ENCODE results near the gene GSE1. TPM values are rescaled to one million over a fixed set of nuclear protein-coding genes. Genes with fewer than 3 reads are reported as not detected.
A peak's percentile ranks its signal among the peaks of the same experiment; 100 is the strongest.

GSE1 gene
- total and polyA plus RNA-seq, 2 of the 13 experiments (the other 11 are each of a cell fraction or from before 2014, with no cell fraction given): 16.1 to 31.2 TPM

DNA sequence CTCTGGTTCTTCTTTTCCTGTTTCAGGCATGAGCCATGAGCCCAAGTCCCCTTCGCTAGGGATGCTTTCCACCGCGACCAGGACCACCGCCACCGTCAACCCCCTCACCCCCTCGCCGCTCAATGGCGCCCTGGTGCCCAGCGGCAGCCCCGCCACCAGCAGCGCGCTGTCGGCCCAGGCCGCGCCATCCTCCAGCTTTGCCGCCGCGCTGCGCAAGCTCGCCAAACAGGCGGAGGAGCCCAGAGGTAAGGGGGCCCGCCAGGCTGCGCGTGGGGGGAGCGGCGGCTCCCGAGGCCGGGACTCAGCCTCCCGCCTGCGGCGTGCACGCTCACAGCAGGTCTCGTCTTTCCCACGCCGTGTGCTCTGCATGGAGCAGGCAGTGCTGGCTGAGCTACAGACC is 20.8 kb downstream of the GSE1 start (continued):
- TF ChIP-seq SPEN (CRISPR knock-in tag; IDR thresholded peaks at IDR 0.05; ENCODE audit: low read depth) (no peak), SP2 (CRISPR knock-in tag; IDR thresholded peaks at IDR 0.05) (no peak), HNRNPLL (IDR thresholded peaks at IDR 0.05; ENCODE audit: low read depth, low read length, poor library complexity, severe bottlenecking) (no peak), STAT5B (CRISPR knock-in tag; IDR thresholded peaks at IDR 0.05) (no peak), IRF2 (CRISPR knock-in tag; IDR thresholded peaks at IDR 0.05) (no peak), ZNF160 (CRISPR knock-in tag; IDR thresholded peaks at IDR 0.05) (no peak), GABPA (IDR thresholded peaks at IDR 0.05; ENCODE audit: low read depth, low read length) (0 out of 2 replicates have a peak, but pooled peaks have one; percentile 4), GABPA (CRISPR knock-in tag; IDR thresholded peaks at IDR 0.05; ENCODE audit: low read depth) (no peak), ZBTB42 (CRISPR knock-in tag; IDR thresholded peaks at IDR 0.05) (no peak)
- TF ChIP-seq, protein P1, sequence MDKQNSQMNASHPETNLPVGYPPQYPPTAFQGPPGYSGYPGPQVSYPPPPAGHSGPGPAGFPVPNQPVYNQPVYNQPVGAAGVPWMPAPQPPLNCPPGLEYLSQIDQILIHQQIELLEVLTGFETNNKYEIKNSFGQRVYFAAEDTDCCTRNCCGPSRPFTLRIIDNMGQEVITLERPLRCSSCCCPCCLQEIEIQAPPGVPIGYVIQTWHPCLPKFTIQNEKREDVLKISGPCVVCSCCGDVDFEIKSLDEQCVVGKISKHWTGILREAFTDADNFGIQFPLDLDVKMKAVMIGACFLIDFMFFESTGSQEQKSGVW (CRISPR knock-in tag; IDR thresholded peaks at IDR 0.05; ENCODE audit: borderline replicate concordance): no peak

DNA sequence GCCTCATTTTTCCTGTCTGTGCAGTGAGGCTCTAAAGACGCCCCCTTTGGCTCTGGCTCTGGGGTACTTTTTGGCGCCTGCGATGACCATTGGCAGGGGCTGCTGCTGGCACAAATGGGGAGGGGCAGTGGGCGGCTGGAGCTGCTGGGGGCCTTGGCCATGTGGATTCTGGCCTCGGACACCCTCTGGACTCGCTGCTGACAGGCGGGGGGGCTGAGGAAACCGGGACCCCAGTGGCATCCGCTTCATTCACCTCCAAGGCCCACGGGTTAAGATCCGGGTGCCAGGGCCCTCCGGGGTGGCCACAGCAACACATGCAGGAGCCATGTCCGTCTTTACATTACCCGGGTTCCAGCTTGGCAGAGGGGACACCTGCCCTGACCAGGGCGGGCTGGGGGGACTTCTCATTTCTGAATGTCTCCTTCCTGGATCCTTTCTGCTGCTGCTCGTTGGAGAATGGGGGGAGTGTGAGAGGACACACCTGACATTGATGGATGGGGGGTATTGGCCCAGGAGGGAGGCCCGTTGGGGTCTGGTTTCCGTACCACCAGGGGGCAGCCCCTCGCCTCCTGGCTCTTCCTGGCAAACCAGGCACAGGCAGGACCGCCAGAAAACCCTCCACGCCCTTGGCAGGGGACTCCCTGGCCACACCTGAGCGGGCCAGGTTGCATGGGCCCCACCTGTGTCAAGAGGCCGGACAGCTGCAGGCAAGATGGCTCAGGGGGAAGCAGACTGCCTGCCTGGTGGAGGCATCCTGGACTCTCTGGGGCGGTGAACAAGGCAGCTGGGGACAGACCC is 21.8 kb downstream of the GSE1 start:
- ChIA-PET POLR2A (no interaction called here), CTCF (ENCODE audit: low intra/inter-chr PET ratio, low total read pairs) (no interaction called here)
- 96% methylated on average over 8 of the region's 24 CpGs for WGBS (ENCODE audit: low lambda C conversion rate)
- H3K27me3 ChIP-seq (ENCODE audit: control insufficient read depth in 1 of 2, insufficient read depth in 2 of 2, low read length in 2 of 2): no peaks in the 10 kb centered on the region
- H3K4me2 ChIP-seq (ENCODE audit: low read depth, low read length): no peak overlapping the region
- H3K36me3 ChIP-seq (replicated peaks in 1 of 2; ENCODE audit: control insufficient read depth in 1 of 2, insufficient read depth in 2 of 2, low read length in 2 of 2): peaks cover 34 to 68% of the 10 kb centered on the region in 2 experiments
- H3K4me1 ChIP-seq (ENCODE audit: insufficient read depth, low read length): no peaks in the 10 kb centered on the region
- no TSS peak for BruUV-seq (replicated peaks)
- intact Hi-C loops (cut with micrococcal nuclease; ENCODE audit: unreplicated experiment) (no loop called here), in situ Hi-C loops (cut with HindIII; ENCODE audit: extremely low pct_ligation_motif_present, low pct_unique_long_range_greater_than_20kb) (no loop called here)
- no peak for ATAC-seq
- H4K20me1 ChIP-seq (ENCODE audit: insufficient read depth, low read length): peaks cover 94% of the 10 kb centered on the region; the same call in 1 of the 2 replicates
- H3K79me2 ChIP-seq (ENCODE audit: insufficient read depth, low read length): peaks cover 68% of the 10 kb centered on the region
- peaks cover 1% of the 10 kb centered on the region for H3K9me3 ChIP-seq (ENCODE audit: low read length)
- H2AFZ ChIP-seq (ENCODE audit: low read length): no peak overlapping the region
- H3K9ac ChIP-seq (ENCODE audit: insufficient read depth, low read depth, low read length): no peak overlapping the region
- DNase-seq (ENCODE audit: low spot score): no peak
- H3K4me3 ChIP-seq (replicated peaks in 1 of 3; ENCODE audit: insufficient read depth in 1 of 3, low read depth in 2 of 3, low read length in 3 of 3): no peak overlapping the region
- no peak overlapping the region for H3K27ac ChIP-seq (ENCODE audit: extremely low read length, insufficient read depth, low read length)
- no peak for FAIRE-seq
- TF ChIP-seq, protein P2, sequence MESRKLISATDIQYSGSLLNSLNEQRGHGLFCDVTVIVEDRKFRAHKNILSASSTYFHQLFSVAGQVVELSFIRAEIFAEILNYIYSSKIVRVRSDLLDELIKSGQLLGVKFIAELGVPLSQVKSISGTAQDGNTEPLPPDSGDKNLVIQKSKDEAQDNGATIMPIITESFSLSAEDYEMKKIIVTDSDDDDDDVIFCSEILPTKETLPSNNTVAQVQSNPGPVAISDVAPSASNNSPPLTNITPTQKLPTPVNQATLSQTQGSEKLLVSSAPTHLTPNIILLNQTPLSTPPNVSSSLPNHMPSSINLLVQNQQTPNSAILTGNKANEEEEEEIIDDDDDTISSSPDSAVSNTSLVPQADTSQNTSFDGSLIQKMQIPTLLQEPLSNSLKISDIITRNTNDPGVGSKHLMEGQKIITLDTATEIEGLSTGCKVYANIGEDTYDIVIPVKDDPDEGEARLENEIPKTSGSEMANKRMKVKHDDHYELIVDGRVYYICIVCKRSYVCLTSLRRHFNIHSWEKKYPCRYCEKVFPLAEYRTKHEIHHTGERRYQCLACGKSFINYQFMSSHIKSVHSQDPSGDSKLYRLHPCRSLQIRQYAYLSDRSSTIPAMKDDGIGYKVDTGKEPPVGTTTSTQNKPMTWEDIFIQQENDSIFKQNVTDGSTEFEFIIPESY (CRISPR knock-in tag; IDR thresholded peaks at IDR 0.05): peak; percentile 39; the same call in 1 of the 2 replicates
- TF ChIP-seq, protein P3, sequence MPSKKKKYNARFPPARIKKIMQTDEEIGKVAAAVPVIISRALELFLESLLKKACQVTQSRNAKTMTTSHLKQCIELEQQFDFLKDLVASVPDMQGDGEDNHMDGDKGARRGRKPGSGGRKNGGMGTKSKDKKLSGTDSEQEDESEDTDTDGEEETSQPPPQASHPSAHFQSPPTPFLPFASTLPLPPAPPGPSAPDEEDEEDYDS (CRISPR knock-in tag; IDR thresholded peaks at IDR 0.05): no peak
- TF ChIP-seq, protein P4, sequence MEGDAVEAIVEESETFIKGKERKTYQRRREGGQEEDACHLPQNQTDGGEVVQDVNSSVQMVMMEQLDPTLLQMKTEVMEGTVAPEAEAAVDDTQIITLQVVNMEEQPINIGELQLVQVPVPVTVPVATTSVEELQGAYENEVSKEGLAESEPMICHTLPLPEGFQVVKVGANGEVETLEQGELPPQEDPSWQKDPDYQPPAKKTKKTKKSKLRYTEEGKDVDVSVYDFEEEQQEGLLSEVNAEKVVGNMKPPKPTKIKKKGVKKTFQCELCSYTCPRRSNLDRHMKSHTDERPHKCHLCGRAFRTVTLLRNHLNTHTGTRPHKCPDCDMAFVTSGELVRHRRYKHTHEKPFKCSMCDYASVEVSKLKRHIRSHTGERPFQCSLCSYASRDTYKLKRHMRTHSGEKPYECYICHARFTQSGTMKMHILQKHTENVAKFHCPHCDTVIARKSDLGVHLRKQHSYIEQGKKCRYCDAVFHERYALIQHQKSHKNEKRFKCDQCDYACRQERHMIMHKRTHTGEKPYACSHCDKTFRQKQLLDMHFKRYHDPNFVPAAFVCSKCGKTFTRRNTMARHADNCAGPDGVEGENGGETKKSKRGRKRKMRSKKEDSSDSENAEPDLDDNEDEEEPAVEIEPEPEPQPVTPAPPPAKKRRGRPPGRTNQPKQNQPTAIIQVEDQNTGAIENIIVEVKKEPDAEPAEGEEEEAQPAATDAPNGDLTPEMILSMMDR (CRISPR knock-in tag; IDR thresholded peaks at IDR 0.05): peak; percentile 49
- TF ChIP-seq, protein P5, sequence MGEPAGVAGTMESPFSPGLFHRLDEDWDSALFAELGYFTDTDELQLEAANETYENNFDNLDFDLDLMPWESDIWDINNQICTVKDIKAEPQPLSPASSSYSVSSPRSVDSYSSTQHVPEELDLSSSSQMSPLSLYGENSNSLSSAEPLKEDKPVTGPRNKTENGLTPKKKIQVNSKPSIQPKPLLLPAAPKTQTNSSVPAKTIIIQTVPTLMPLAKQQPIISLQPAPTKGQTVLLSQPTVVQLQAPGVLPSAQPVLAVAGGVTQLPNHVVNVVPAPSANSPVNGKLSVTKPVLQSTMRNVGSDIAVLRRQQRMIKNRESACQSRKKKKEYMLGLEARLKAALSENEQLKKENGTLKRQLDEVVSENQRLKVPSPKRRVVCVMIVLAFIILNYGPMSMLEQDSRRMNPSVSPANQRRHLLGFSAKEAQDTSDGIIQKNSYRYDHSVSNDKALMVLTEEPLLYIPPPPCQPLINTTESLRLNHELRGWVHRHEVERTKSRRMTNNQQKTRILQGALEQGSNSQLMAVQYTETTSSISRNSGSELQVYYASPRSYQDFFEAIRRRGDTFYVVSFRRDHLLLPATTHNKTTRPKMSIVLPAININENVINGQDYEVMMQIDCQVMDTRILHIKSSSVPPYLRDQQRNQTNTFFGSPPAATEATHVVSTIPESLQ (CRISPR knock-in tag; conservative IDR thresholded peaks at IDR 0.05): no peak
- TF ChIP-seq MIXL1 (CRISPR knock-in tag; IDR thresholded peaks at IDR 0.05) (no peak), MYC (CRISPR knock-in tag; IDR thresholded peaks at IDR 0.05; ENCODE audit: borderline replicate concordance) (0 out of 2 replicates have a peak, but pooled peaks have one; percentile 15), HOXD1 (CRISPR knock-in tag; IDR thresholded peaks at IDR 0.05) (0 out of 2 replicates have a peak, but pooled peaks have one; percentile 47)
